22Rv1 (cell line): ENCODE data around the gene FBXW7.

Experiments
- CTCF ChIP-seq: fragments of 450-650 bp; IDR thresholded peaks from 2 replicates; pipeline ENCODE4 v1.5.1; 2017; ENCODE audit warnings: mild to moderate bottlenecking
- ZFX ChIP-seq: fragments of 450-650 bp; IDR thresholded peaks from 2 replicates; pipeline ENCODE4 v1.6.1; 2017; ENCODE audit warnings: antibody characterized with exemption, borderline replicate concordance

GRCh38 chr4:152431784-152432183 is 104.1 kb downstream of the FBXW7 start:
- TF ChIP-seq CTCF: no peak
- no peak for TF ChIP-seq ZFX
